ENCODE data around the gene RBSN.

- no peak for TF ChIP-seq CTCF (IDR thresholded peaks at IDR 0.05)
- TF ChIP-seq POLR2A (IDR thresholded peaks at IDR 0.05) = no peak
Measured at GRCh38 chr3:15060029-15060428, 38.9 kb downstream of the RBSN start.

Measured in ovary (tissue), 3 donors.